ENCODE data around the gene VAC14.
"Not testable (repeated sequence)": the region's sequence is repeated elsewhere in the genome, so short reads cannot be mapped to it uniquely, and the experiment has no call there.

VAC14 gene

GRCh38 chr16:70745536-70746025 lies 55.4 kb downstream of the VAC14 start:
- Histone ChIP-seq H3K4me3 (ENCODE audit: low read depth, low read length, poor library complexity, severe bottlenecking) (no peak overlapping the region), H3K9ac (ENCODE audit: low read length) (no peak overlapping the region), H3K27me3 (ENCODE audit: insufficient read depth, low read length) (no peaks in the 10 kb centered on the region), H3K79me2 (ENCODE audit: insufficient read depth, low read length) (no peaks in the 10 kb centered on the region), H3K36me3 (ENCODE audit: insufficient read depth, low read length) (peaks cover 24% of the 10 kb centered on the region), H3K9me2 (ENCODE audit: low read depth, low read length) (no peaks in the 10 kb centered on the region), H3F3A (ENCODE audit: insufficient read depth, low read length) (no peaks in the 10 kb centered on the region), H4K20me1 (ENCODE audit: insufficient read depth, low read length) (no peaks in the 10 kb centered on the region), H3K27ac (ENCODE audit: low read depth, low read length, poor library complexity, severe bottlenecking) (peak overlapping the region; percentile 38), H3K9me3 (ENCODE audit: low read length) (no peaks in the 10 kb centered on the region), H3K4me1 (ENCODE audit: insufficient read depth, low read length, severe bottlenecking) (peaks cover 30% of the 10 kb centered on the region), H3K4me2 (ENCODE audit: low read length) (no peak overlapping the region), H2AFZ (ENCODE audit: low read length) (no peak overlapping the region)
- no peak for TF ChIP-seq EZH2 (IDR thresholded peaks at IDR 0.05; ENCODE audit: borderline replicate concordance, low read length)
- TF ChIP-seq, protein P1, sequence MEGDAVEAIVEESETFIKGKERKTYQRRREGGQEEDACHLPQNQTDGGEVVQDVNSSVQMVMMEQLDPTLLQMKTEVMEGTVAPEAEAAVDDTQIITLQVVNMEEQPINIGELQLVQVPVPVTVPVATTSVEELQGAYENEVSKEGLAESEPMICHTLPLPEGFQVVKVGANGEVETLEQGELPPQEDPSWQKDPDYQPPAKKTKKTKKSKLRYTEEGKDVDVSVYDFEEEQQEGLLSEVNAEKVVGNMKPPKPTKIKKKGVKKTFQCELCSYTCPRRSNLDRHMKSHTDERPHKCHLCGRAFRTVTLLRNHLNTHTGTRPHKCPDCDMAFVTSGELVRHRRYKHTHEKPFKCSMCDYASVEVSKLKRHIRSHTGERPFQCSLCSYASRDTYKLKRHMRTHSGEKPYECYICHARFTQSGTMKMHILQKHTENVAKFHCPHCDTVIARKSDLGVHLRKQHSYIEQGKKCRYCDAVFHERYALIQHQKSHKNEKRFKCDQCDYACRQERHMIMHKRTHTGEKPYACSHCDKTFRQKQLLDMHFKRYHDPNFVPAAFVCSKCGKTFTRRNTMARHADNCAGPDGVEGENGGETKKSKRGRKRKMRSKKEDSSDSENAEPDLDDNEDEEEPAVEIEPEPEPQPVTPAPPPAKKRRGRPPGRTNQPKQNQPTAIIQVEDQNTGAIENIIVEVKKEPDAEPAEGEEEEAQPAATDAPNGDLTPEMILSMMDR (IDR thresholded peaks at IDR 0.05; ENCODE audit: low read length) = no peak

GRCh38 chr16:70744366-70744765 lies 56.6 kb downstream of the VAC14 start:
- H3K9ac ChIP-seq (ENCODE audit: low read length) = no peak overlapping the region
- H3F3A ChIP-seq (ENCODE audit: insufficient read depth, low read length) = no peaks in the 10 kb centered on the region
- TF ChIP-seq EZH2 (IDR thresholded peaks at IDR 0.05; ENCODE audit: borderline replicate concordance, low read length) = no peak
- TF ChIP-seq, protein P1 (IDR thresholded peaks at IDR 0.05; ENCODE audit: low read length) = no peak
- no peak overlapping the region for H3K4me2 ChIP-seq (ENCODE audit: low read length)
- no peaks in the 10 kb centered on the region for H4K20me1 ChIP-seq (ENCODE audit: insufficient read depth, low read length)
- H3K79me2 ChIP-seq (ENCODE audit: insufficient read depth, low read length) = no peaks in the 10 kb centered on the region
- no peak overlapping the region for H3K27ac ChIP-seq (ENCODE audit: low read depth, low read length, poor library complexity, severe bottlenecking)
- H2AFZ ChIP-seq (ENCODE audit: low read length) = no peak overlapping the region
- H3K4me1 ChIP-seq (ENCODE audit: insufficient read depth, low read length, severe bottlenecking) = peaks cover 37% of the 10 kb centered on the region
- no peaks in the 10 kb centered on the region for H3K27me3 ChIP-seq (ENCODE audit: insufficient read depth, low read length)
- H3K36me3 ChIP-seq (ENCODE audit: insufficient read depth, low read length) = peaks cover 24% of the 10 kb centered on the region
- no peak overlapping the region for H3K4me3 ChIP-seq (ENCODE audit: low read depth, low read length, poor library complexity, severe bottlenecking)
- H3K9me2 ChIP-seq (ENCODE audit: low read depth, low read length) = no peaks in the 10 kb centered on the region
- H3K9me3 ChIP-seq (ENCODE audit: low read length) = no peaks in the 10 kb centered on the region

DNA sequence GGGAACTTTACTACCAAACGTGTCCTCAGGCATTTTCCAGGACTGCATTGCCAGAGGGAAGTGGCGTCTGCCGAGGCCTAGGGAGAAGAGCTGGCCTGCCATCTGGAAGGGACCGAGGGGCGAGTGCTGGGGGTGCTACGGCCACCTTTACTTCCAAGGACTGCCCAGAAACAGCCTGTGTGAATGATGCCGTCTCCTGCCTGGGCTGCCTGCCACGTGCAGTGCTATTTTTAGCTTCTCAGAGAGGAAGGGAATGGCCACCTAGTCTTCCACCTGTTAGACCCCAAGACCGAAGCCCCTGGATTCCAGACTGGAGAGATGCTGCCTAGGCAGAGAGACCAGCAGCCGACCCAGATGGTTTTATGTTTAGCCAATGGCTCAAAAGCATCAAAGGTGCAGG lies 57.2 kb downstream of the VAC14 start:
- H3F3A ChIP-seq (ENCODE audit: insufficient read depth, low read length) = no peaks in the 10 kb centered on the region
- no peaks in the 10 kb centered on the region for H3K9me2 ChIP-seq (ENCODE audit: low read depth, low read length)
- no peak overlapping the region for H2AFZ ChIP-seq (ENCODE audit: low read length)
- no peak for TF ChIP-seq EZH2 (IDR thresholded peaks at IDR 0.05; ENCODE audit: borderline replicate concordance, low read length)
- TF ChIP-seq, protein P1 (IDR thresholded peaks at IDR 0.05; ENCODE audit: low read length) = no peak
- H3K9ac ChIP-seq (ENCODE audit: low read length) = no peak overlapping the region
- H3K4me1 ChIP-seq (ENCODE audit: insufficient read depth, low read length, severe bottlenecking) = peaks cover 41% of the 10 kb centered on the region
- H3K27me3 ChIP-seq (ENCODE audit: insufficient read depth, low read length) = no peaks in the 10 kb centered on the region
- no peak overlapping the region for H3K4me3 ChIP-seq (ENCODE audit: low read depth, low read length, poor library complexity, severe bottlenecking)
- H3K27ac ChIP-seq (ENCODE audit: low read depth, low read length, poor library complexity, severe bottlenecking) = no peak overlapping the region
- no peaks in the 10 kb centered on the region for H3K79me2 ChIP-seq (ENCODE audit: insufficient read depth, low read length)
- H3K9me3 ChIP-seq (ENCODE audit: low read length) = no peaks in the 10 kb centered on the region
- no peaks in the 10 kb centered on the region for H4K20me1 ChIP-seq (ENCODE audit: insufficient read depth, low read length)
- H3K4me2 ChIP-seq (ENCODE audit: low read length) = no peak overlapping the region
- H3K36me3 ChIP-seq (ENCODE audit: insufficient read depth, low read length) = peaks cover 24% of the 10 kb centered on the region

DNA sequence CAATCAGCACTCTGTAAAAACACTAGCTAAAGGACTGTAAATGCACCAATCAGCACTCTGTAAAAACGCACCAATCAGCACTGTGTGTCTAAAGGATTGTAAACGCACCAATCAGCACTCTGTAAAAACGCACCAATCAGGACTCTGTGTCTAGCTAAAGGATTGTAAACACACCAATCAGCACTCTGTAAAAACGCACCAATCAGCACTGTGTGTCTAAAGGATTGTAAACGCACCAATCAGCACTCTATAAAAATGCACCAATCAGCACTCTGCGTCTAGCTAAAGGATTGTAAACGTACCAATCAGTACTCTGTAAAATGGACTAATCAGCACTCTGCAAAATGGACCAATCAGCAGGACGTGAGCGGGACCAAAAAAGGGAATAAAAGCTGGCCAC lies 58.0 kb downstream of the VAC14 start:
- H3K9ac ChIP-seq (ENCODE audit: low read length); H3K9me2 ChIP-seq (ENCODE audit: low read depth, low read length); H3K4me2 ChIP-seq (ENCODE audit: low read length); H3K27ac ChIP-seq (ENCODE audit: low read depth, low read length, poor library complexity, severe bottlenecking); H4K20me1 ChIP-seq (ENCODE audit: insufficient read depth, low read length); H3K9me3 ChIP-seq (ENCODE audit: low read length); H2AFZ ChIP-seq (ENCODE audit: low read length); H3K79me2 ChIP-seq (ENCODE audit: insufficient read depth, low read length); H3K4me3 ChIP-seq (ENCODE audit: low read depth, low read length, poor library complexity, severe bottlenecking); H3K27me3 ChIP-seq (ENCODE audit: insufficient read depth, low read length); H3F3A ChIP-seq (ENCODE audit: insufficient read depth, low read length): not testable (repeated sequence)
- Histone ChIP-seq H3K4me1 (ENCODE audit: insufficient read depth, low read length, severe bottlenecking) (peaks cover 50% of the 10 kb centered on the region), H3K36me3 (ENCODE audit: insufficient read depth, low read length) (peaks cover 24% of the 10 kb centered on the region)

Measured in OCI-LY1 (cell line).